ENCODE data around the gene SDC1. TPM values are rescaled to one million over a fixed set of nuclear protein-coding genes. Genes with fewer than 3 reads are reported as not detected.

SDC1 gene
- total RNA-seq, 6 donors from 2014 or later: 74.4 to 213 (median 154) TPM

DNA sequence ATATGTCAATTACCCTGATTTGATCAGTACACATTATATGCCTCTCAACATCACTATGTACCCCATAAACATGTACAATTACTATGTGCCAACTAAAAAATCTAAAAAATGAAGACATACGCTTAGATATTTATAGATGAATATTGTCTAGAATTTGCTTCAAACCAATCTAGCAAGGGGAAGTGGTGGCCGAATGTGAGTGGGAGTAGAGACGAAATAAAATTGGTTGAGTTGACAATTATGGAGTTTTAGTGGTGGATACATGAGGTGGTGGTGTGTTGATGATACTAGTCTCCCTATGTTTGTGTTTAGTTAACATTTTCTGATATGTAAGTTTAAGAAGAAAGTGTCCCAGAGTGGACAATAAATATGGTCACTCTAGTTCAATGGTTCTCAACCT lies 49.0 kb downstream of the SDC1 start:
- Histone ChIP-seq H3K27ac (no peak overlapping the region), H3K36me3 (no peaks in the 10 kb centered on the region), H3K4me3 (no peak overlapping the region), H3K27me3 (no peaks in the 10 kb centered on the region), H3K4me1 (peaks cover 0 to 52% (median 28%) of the 10 kb centered on the region in 4 donors), H3K9me3 (no peaks in the 10 kb centered on the region)
- DNase-seq (no peak), ATAC-seq (ENCODE audit: low FRiP score in 2 of 2) (no peak)
- TF ChIP-seq, protein P1, sequence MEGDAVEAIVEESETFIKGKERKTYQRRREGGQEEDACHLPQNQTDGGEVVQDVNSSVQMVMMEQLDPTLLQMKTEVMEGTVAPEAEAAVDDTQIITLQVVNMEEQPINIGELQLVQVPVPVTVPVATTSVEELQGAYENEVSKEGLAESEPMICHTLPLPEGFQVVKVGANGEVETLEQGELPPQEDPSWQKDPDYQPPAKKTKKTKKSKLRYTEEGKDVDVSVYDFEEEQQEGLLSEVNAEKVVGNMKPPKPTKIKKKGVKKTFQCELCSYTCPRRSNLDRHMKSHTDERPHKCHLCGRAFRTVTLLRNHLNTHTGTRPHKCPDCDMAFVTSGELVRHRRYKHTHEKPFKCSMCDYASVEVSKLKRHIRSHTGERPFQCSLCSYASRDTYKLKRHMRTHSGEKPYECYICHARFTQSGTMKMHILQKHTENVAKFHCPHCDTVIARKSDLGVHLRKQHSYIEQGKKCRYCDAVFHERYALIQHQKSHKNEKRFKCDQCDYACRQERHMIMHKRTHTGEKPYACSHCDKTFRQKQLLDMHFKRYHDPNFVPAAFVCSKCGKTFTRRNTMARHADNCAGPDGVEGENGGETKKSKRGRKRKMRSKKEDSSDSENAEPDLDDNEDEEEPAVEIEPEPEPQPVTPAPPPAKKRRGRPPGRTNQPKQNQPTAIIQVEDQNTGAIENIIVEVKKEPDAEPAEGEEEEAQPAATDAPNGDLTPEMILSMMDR (IDR thresholded peaks at IDR 0.05): no peak
- TF ChIP-seq EP300 (IDR thresholded peaks at IDR 0.05): no peak
- TF ChIP-seq POLR2A (IDR thresholded peaks at IDR 0.05): no peak
- no peak for TF ChIP-seq POLR2AphosphoS5 (IDR thresholded peaks at IDR 0.05)
- 89 to 90% methylated on average over 3 of the region's 3 CpGs for WGBS, 2 donors

DNA sequence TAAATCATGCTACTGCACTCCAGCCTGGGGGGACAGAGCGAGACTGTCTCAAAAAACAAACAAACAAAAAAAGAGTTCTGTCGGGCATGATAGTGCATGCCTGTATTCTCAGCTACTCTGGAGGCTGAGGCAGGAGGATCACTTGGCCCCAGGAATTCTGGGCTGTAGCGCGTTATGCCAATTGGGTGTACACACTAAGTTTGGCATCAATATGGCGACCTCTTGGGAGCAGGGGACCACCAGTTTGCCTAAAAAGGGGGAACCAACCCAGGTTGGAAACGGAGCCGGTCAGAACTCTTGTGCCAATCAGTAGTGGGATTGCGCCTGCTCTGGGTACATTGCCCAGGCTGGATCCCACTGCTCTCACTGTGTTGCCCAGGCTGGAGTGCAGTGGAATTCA lies 49.7 kb downstream of the SDC1 start:
- ATAC-seq (ENCODE audit: low FRiP score in 2 of 2): no peak
- Histone ChIP-seq H3K27me3 (no peaks in the 10 kb centered on the region), H3K27ac (no peak overlapping the region), H3K4me1 (peaks cover 0 to 48% (median 25%) of the 10 kb centered on the region in 4 donors), H3K9me3 (no peaks in the 10 kb centered on the region), H3K4me3 (no peak overlapping the region), H3K36me3 (no peaks in the 10 kb centered on the region)
- WGBS, 2 donors: 87 to 88% methylated on average over 8 of the region's 8 CpGs
- TF ChIP-seq POLR2A (IDR thresholded peaks at IDR 0.05): no peak
- TF ChIP-seq EP300 (IDR thresholded peaks at IDR 0.05): no peak
- TF ChIP-seq, protein P1 (IDR thresholded peaks at IDR 0.05): no peak
- TF ChIP-seq POLR2AphosphoS5 (IDR thresholded peaks at IDR 0.05): no peak
- no peak for DNase-seq

DNA sequence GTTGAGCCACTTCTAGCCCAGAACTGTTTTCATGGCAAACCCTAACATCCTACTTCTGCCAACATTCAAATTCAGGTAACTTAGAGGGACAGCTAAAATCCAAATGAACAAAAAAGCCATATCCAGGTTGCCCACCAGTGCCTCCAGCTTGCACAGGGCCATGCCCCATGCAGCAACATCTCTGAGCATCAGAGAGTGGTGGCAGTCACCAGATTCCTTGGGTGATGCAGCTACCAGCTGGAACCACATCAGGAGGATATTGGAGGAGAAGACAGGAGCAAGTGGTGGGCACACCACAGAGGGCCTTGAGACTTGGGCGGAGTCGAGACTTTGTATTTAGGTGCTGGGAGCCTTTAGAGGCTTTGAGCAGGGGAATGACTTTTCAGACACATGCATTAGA lies 50.5 kb downstream of the SDC1 start:
- 94 to 97% methylated on average over 2 of the region's 2 CpGs for WGBS, 2 donors
- DNase-seq (no peak), ATAC-seq (ENCODE audit: low FRiP score in 2 of 2) (no peak)
- Histone ChIP-seq H3K27ac (no peak overlapping the region), H3K4me1 (peaks cover 0 to 46% (median 22%) of the 10 kb centered on the region in 4 donors), H3K9me3 (no peaks in the 10 kb centered on the region), H3K36me3 (no peaks in the 10 kb centered on the region), H3K4me3 (no peak overlapping the region), H3K27me3 (no peaks in the 10 kb centered on the region)
- TF ChIP-seq, protein P1 (IDR thresholded peaks at IDR 0.05): no peak
- TF ChIP-seq POLR2AphosphoS5 (IDR thresholded peaks at IDR 0.05) (no peak), POLR2A (IDR thresholded peaks at IDR 0.05) (no peak), EP300 (IDR thresholded peaks at IDR 0.05) (no peak)

DNA sequence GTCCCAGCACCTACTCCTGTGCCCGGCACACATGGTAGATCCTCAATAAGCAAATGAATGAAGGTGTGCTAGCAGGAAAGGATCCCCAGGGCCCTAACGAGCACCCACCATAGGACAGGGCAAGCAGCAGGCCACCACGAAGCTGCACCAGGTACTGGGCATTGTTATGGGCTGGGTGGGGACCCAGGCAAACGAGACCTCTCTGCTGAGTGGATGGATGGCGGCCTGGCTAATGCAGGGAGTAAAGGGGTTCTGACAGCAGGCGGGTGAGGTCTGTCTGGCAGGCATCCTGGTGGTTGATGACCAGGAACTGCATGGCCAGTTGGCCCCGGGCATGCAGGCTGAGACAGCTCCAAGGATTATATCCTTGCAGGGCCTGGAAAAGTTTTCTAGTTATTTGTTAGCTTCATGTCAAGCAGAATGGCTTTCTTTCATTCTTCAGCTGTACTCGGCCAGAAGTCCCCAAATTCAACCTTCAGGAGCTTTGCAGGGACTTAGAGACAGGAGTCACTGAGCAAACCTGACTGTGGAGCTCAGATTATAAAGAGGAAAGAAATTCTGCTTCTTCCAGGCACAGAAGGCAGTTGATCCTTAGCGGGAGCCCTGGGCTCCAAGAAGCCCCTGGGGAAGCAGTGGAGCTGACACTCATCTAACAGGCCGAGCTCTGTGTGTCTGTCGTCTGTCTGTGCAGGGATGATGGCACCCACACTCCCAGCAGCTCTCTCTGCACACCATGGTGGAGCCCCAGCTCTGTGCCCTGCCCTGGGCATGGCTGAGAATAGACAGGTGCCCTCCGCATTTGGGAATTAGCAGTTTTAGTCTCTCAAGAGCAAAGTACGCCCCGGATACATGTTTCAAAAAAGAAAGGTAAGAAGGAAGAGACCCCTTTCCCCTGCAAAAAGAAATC lies 51.2 kb downstream of the SDC1 start:
- 83 to 88% methylated on average over 10 to 14 of the region's 14 CpGs for WGBS, 2 donors
- TF ChIP-seq POLR2A (IDR thresholded peaks at IDR 0.05): no peak
- TF ChIP-seq, protein P1 (IDR thresholded peaks at IDR 0.05): no peak
- no peak for TF ChIP-seq POLR2AphosphoS5 (IDR thresholded peaks at IDR 0.05)
- TF ChIP-seq EP300 (IDR thresholded peaks at IDR 0.05): no peak
- no peaks in the 10 kb centered on the region for H3K9me3 ChIP-seq
- DNase-seq (no peak), ATAC-seq (ENCODE audit: low FRiP score in 2 of 2) (no peak)
- peak overlapping the region in 1 of 4 donors; percentile 35 for H3K27ac ChIP-seq
- H3K4me3 ChIP-seq: no peak overlapping the region
- H3K27me3 ChIP-seq: no peaks in the 10 kb centered on the region
- H3K4me1 ChIP-seq: peaks cover 0 to 39% (median 18%) of the 10 kb centered on the region in 4 donors
- no peaks in the 10 kb centered on the region for H3K36me3 ChIP-seq

All from upper lobe of left lung (tissue), 6 donors.